Spleen (tissue), 11 donors: Measurements from ENCODE around the gene EMC9. TPM values are rescaled to one million over a fixed set of nuclear protein-coding genes. Genes with fewer than 3 reads are reported as not detected.

ENCODE experiments used
- DNase-seq: peaks from one replicate; pipeline ENCODE4 v3.0.0-alpha.2; 2020
- H3K27ac ChIP-seq, 8 donors: fragments of 200-600 bp; sonication (generic) in 7 of 8; 1 replicate in 4 of 8; 2 replicates in 4 of 8; pipeline versions ENCODE4 v1.5.0 to v1.8.0; 2016 to 2021; ENCODE audit warnings: inconsistent platforms in 4 of 8, mild to moderate bottlenecking in 4 of 8, moderate library complexity in 1 of 8
- H3K27me3 ChIP-seq, 7 donors: fragments of 200-600 bp; sonication (generic) in 6 of 7; replicated peaks in 1 of 7; 1 replicate in 4 of 7; 2 replicates in 3 of 7; pipeline versions ENCODE4 v1.5.0 to v1.8.0; 2016 to 2021; ENCODE audit warnings: inconsistent platforms in 3 of 7, mild to moderate bottlenecking in 1 of 7
- H3K36me3 ChIP-seq, 6 donors: fragments of 200-600 bp; sonication (generic) in 5 of 6; 1 replicate in 4 of 6; 2 replicates in 2 of 6; pipeline versions ENCODE4 v1.5.0 to v1.8.0; 2016 to 2021; ENCODE audit warnings: inconsistent platforms in 2 of 6
- H3K4me1 ChIP-seq, 6 donors: fragments of 200-600 bp; sonication (generic) in 5 of 6; 1 replicate in 3 of 6; 2 replicates in 3 of 6; pipeline versions ENCODE4 v1.5.0 to v1.8.0; 2016 to 2021; ENCODE audit warnings: inconsistent platforms in 3 of 6
- H3K4me3 ChIP-seq, 8 donors: fragments of 200-600 bp; sonication (generic) in 7 of 8; 1 replicate in 4 of 8; 2 replicates in 4 of 8; pipeline versions ENCODE4 v1.5.0 to v1.8.0; 2016 to 2021; ENCODE audit warnings: inconsistent platforms in 4 of 8, mild to moderate bottlenecking in 4 of 8, moderate library complexity in 2 of 8
- H3K9me3 ChIP-seq, 8 donors: fragments of 200-600 bp; sonication (generic) in 7 of 8; 1 replicate in 4 of 8; 2 replicates in 4 of 8; pipeline versions ENCODE4 v1.5.0 to v1.8.0; 2016 to 2021; ENCODE audit warnings: inconsistent platforms in 4 of 8
- CTCF ChIP-seq, 11 experiments: fragments of 200-600 bp in 7 of 11; fragments of 450-650 bp in 4 of 11; sonication (generic) in 4 of 11; IDR thresholded peaks in 8 of 11; conservative IDR thresholded peaks in 3 of 11; 1 replicate in 7 of 11; 2 replicates in 4 of 11; pipeline versions ENCODE4 v1.4.0 to v1.8.0; 2016 to 2021; ENCODE audit warnings: antibody characterized with exemption in 11 of 11, inconsistent platforms in 4 of 11, mild to moderate bottlenecking in 1 of 11
- POLR2A ChIP-seq, 3 donors: fragments of 450-650 bp; IDR thresholded peaks; one replicate each; pipeline ENCODE4 v1.5.1; 2017; ENCODE audit warnings: antibody characterized with exemption in 3 of 3, mild to moderate bottlenecking in 1 of 3
- POLR2AphosphoS5 ChIP-seq, 3 donors: sonication (generic); formaldehyde crosslinking; IDR thresholded peaks; one replicate each; pipeline ENCODE4 v1.5.1; 2017; ENCODE audit warnings: antibody characterized with exemption in 3 of 3
- WGBS, 5 donors: extraction: QIAGEN DNeasy Blood & Tissue Kit in 3 of 5; methylation state at CpG; one replicate each; pipeline versions ENCODE4 v1.1.5 to v1.1.7; 2013 to 2018; 5-methylcytosine and 5-hydroxymethylcytosine counted together
- intact Hi-C: fragments of 100-400 bp; cut with DNase I; formaldehyde crosslinking; loops from one replicate; pipeline ENCODE4 v1.15.0; 2023; ENCODE audit warnings: low total_unique reads
- polyA plus RNA-seq, 3 donors: library from polyadenylated mRNA; stranded (reverse); fragments of 200-250 nt; gene quantifications; one replicate each; pipeline ENCODE4 v1.2.1, GENCODE V29; 2013
- total RNA-seq, 7 donors: library from RNA; depleted of rRNA in 3 of 7; stranded (reverse); fragments of >200 nt in 3 of 7; fragmentation: NEBNext Ultra II Directional in 4 of 7; extraction: Animal tissue kit (Norgen Biotek cat#: 25700) in 4 of 7; gene quantifications; one replicate each; pipeline versions ENCODE4 v1.1.0 to v1.2.1, GENCODE V29; 2016 to 2021
- donor health status: healthy with polysubstance abuse.
- donor health status: DM: no; HTN: no; CAD: no; lungs with moderate emphysema.
- donor health status: DM: no; HTN: no; CAD: no.
- donor health status: Bipolar disorder and iron deficiency.
- donor health status: healthy.
- donor health status: DM: no; HTN: no; CAD: no.
- donor health status: DM: yes; HTN: yes; CAD: no.

Gene EMC9
- total and polyA plus RNA-seq, 10 donors: 17.7 to 50.6 (median 22.3) TPM

GRCh38 chr14:24145219-24145618 lies 3.8 kb upstream of the EMC9 start:
- H3K27me3 ChIP-seq: no peaks in the 10 kb centered on the region
- peak overlapping the region; percentile 27 to 99 (median 96) for H3K27ac ChIP-seq
- peaks cover 3 to 56% (median 33%) of the 10 kb centered on the region in 6 donors for H3K36me3 ChIP-seq
- WGBS, 5 donors: 88 to 95% (median 92%) methylated on average over 2 of the region's 2 CpGs
- TF ChIP-seq POLR2AphosphoS5 (IDR thresholded peaks at IDR 0.05): no peak
- peak; percentile 65 for DNase-seq
- no peaks in the 10 kb centered on the region for H3K9me3 ChIP-seq
- intact Hi-C loops: no loop called here
- H3K4me1 ChIP-seq: peaks cover 34 to 83% (median 65%) of the 10 kb centered on the region in 6 donors
- H3K4me3 ChIP-seq: peak overlapping the region in 5 of 8 donors; percentile 89 to 99 (median 95)

- Histone ChIP-seq H3K27ac (peak overlapping the region in 4 of 8 donors; percentile 94 to 99 (median 97)), H3K4me1 (peaks cover 38 to 83% (median 65%) of the 10 kb centered on the region in 6 donors), H3K9me3 (no peaks in the 10 kb centered on the region), H3K27me3 (no peaks in the 10 kb centered on the region), H3K4me3 (no peak overlapping the region), H3K36me3 (peaks cover 0 to 54% (median 27%) of the 10 kb centered on the region in 6 donors)
- no peak for DNase-seq
- intact Hi-C loops: no loop called here
- WGBS, 5 donors: 85 to 98% (median 88%) methylated on average over 1 of the region's 1 CpG
- TF ChIP-seq CTCF (IDR thresholded peaks at IDR 0.05 in 8 of 11, conservative IDR thresholded peaks at IDR 0.05 in 3 of 11) (no peak), POLR2AphosphoS5 (IDR thresholded peaks at IDR 0.05) (no peak), POLR2A (IDR thresholded peaks at IDR 0.05) (no peak)
Observed at GRCh38 chr14:24144451-24144850, 3.1 kb upstream of the EMC9 start.

DNA sequence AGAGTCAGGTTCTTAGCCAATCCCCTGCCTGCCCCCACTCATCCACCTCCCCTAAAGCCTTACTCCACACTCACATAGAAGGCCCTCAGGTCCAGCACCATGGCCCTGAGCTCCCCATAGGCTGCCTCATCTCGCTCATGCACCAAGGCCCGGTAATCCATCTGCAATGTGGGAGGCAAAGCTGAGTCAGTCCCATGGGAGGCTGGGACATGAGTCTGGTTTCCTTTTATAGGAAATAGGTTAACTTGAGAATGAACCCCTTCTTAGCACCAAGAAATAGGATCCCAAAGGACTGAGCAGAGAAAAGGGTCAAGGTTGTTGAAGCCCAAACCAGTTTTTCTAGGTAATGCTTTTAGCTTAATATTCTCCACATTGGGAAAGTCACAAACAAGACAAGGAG lies 2.1 kb upstream of the EMC9 start:
- TF ChIP-seq POLR2AphosphoS5 (IDR thresholded peaks at IDR 0.05) (no peak), CTCF (IDR thresholded peaks at IDR 0.05 in 8 of 11, conservative IDR thresholded peaks at IDR 0.05 in 3 of 11) (no peak), POLR2A (IDR thresholded peaks at IDR 0.05) (no peak)
- Histone ChIP-seq H3K4me1 (peaks cover 45 to 83% (median 65%) of the 10 kb centered on the region in 6 donors), H3K9me3 (no peaks in the 10 kb centered on the region), H3K36me3 (peaks cover under 1 to 54% (median 28%) of the 10 kb centered on the region in 6 donors), H3K27me3 (no peaks in the 10 kb centered on the region), H3K27ac (peak overlapping the region in 3 of 8 donors; percentile 6 to 99 (median 94)), H3K4me3 (no peak overlapping the region)
- 74 to 93% (median 84%) methylated on average over 2 of the region's 2 CpGs for WGBS, 5 donors
- intact Hi-C loops: no loop called here
- peak; percentile 36 for DNase-seq

DNA sequence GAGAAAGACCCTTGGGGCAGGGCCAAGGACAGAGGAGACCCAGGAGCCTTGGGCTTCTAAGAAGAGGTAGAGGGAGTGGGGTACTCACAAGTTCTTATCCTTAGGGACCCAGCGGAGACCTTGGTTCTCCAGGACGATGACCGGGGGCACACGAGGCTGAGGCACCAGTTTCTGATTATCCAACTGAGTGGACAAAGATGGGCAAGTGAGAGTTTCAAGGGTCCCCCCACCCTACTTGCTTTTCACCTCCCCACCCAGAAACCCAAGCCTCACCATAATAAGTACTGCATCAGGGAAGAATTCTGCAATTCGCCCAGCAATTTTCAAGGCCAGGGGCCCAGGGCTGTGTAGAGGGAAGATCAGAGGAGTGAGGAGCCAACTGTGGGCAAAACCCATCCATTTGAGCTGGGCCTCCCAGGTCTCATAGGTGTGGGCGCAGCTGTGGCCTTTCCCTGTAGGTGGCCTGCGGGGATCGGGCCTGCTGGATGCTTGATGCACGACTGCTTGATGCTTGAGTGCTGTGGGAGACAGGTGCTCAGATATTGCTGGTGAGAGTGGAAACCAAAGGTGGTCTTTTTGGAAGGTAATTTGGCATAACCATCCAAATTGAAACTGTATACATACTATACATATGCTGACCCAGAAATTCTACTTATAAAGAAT lies 2.0 kb downstream of the EMC9 start:
- Histone ChIP-seq H3K36me3 (peaks cover 3 to 55% (median 36%) of the 10 kb centered on the region in 6 donors), H3K4me1 (peaks cover 42 to 92% (median 67%) of the 10 kb centered on the region in 6 donors), H3K9me3 (no peaks in the 10 kb centered on the region), H3K4me3 (peak overlapping the region in 2 of 8 donors; percentile 88 to 98), H3K27ac (peak overlapping the region in 5 of 8 donors; percentile 95 to 98 (median 96)), H3K27me3 (no peaks in the 10 kb centered on the region)
- TF ChIP-seq CTCF (IDR thresholded peaks at IDR 0.05 in 8 of 11, conservative IDR thresholded peaks at IDR 0.05 in 3 of 11): no peak
- no peak for TF ChIP-seq POLR2AphosphoS5 (IDR thresholded peaks at IDR 0.05)
- no peak for TF ChIP-seq POLR2A (IDR thresholded peaks at IDR 0.05)
- intact Hi-C loops: no loop called here
- WGBS, 5 donors: 73 to 89% (median 84%) methylated on average over 9 of the region's 9 CpGs
- DNase-seq: peak; percentile 78
